Measurements from ENCODE around the gene SAMM50. TPM values are rescaled to one million over a fixed set of nuclear protein-coding genes. Genes with fewer than 3 reads are reported as not detected.
A peak's percentile ranks its signal among the peaks of the same experiment; 100 is the strongest.

Gene SAMM50
- total and polyA plus RNA-seq, 2 experiments from 2014 or later, result 58.6 to 60.3 TPM

GRCh38 chr22:43971112-43971511, 15.9 kb downstream of the SAMM50 start:
- peaks cover 2% of the 10 kb centered on the region for H3K27me3 Mint-ChIP-seq (ENCODE audit: insufficient read depth, low read depth, poor library complexity)
- H3K4me1 ChIP-seq (ENCODE audit: insufficient read depth), result no peaks in the 10 kb centered on the region
- no peaks in the 10 kb centered on the region for H3K27me3 ChIP-seq (ENCODE audit: insufficient read depth)
- DNase-seq (ENCODE audit: low spot score) (no peak), ATAC-seq (no peak)
- H3K36me3 Mint-ChIP-seq (ENCODE audit: low read depth), result peaks cover 66% of the 10 kb centered on the region
- no peaks in the 10 kb centered on the region; the same call in 1 of the 2 replicates for H4K20me1 ChIP-seq (replicated peaks; ENCODE audit: insufficient read depth)
- H3K27ac Mint-ChIP-seq, result no peak overlapping the region
- no peaks in the 10 kb centered on the region for H3K79me2 ChIP-seq (replicated peaks; ENCODE audit: insufficient read depth)
- peaks cover 34% of the 10 kb centered on the region for H3K36me3 ChIP-seq (ENCODE audit: insufficient read depth)
- H3K4me1 Mint-ChIP-seq, result no peaks in the 10 kb centered on the region
- H3K4me3 ChIP-seq, result no peak overlapping the region
- no peak overlapping the region for H3K4me3 Mint-ChIP-seq
- H2AFZ ChIP-seq, result no peak overlapping the region
- H3K4me2 ChIP-seq, result no peak overlapping the region
- H3K9me2 ChIP-seq (ENCODE audit: insufficient read depth), result no peaks in the 10 kb centered on the region
- peak overlapping the region; percentile 50; the same call in 1 of the 2 replicates for H3K27ac ChIP-seq (ENCODE audit: low read depth)
- H3K9me3 Mint-ChIP-seq, result no peaks in the 10 kb centered on the region
- TF ChIP-seq EZH2 (IDR thresholded peaks at IDR 0.05; ENCODE audit: low read depth, unreplicated experiment) (no peak), CREB1 (CRISPR knock-in tag; IDR thresholded peaks at IDR 0.05; ENCODE audit: low read depth) (no peak), JUNB (IDR thresholded peaks at IDR 0.05; ENCODE audit: unreplicated experiment) (no peak), ETS1 (IDR thresholded peaks at IDR 0.05) (no peak), POLR2AphosphoS5 (IDR thresholded peaks at IDR 0.05; ENCODE audit: low read depth) (no peak), NANOG (IDR thresholded peaks at IDR 0.05; ENCODE audit: borderline replicate concordance) (no peak), ZNF114 (CRISPR knock-in tag; IDR thresholded peaks at IDR 0.05) (no peak), STAT1 (IDR thresholded peaks at IDR 0.05; ENCODE audit: unreplicated experiment) (no peak), EZH2phosphoT487 (IDR thresholded peaks at IDR 0.05; ENCODE audit: unreplicated experiment) (no peak), CTCF (conservative IDR thresholded peaks at IDR 0.05; ENCODE audit: low read depth in 2 of 2) (no peak)
- TF ChIP-seq, protein P1, sequence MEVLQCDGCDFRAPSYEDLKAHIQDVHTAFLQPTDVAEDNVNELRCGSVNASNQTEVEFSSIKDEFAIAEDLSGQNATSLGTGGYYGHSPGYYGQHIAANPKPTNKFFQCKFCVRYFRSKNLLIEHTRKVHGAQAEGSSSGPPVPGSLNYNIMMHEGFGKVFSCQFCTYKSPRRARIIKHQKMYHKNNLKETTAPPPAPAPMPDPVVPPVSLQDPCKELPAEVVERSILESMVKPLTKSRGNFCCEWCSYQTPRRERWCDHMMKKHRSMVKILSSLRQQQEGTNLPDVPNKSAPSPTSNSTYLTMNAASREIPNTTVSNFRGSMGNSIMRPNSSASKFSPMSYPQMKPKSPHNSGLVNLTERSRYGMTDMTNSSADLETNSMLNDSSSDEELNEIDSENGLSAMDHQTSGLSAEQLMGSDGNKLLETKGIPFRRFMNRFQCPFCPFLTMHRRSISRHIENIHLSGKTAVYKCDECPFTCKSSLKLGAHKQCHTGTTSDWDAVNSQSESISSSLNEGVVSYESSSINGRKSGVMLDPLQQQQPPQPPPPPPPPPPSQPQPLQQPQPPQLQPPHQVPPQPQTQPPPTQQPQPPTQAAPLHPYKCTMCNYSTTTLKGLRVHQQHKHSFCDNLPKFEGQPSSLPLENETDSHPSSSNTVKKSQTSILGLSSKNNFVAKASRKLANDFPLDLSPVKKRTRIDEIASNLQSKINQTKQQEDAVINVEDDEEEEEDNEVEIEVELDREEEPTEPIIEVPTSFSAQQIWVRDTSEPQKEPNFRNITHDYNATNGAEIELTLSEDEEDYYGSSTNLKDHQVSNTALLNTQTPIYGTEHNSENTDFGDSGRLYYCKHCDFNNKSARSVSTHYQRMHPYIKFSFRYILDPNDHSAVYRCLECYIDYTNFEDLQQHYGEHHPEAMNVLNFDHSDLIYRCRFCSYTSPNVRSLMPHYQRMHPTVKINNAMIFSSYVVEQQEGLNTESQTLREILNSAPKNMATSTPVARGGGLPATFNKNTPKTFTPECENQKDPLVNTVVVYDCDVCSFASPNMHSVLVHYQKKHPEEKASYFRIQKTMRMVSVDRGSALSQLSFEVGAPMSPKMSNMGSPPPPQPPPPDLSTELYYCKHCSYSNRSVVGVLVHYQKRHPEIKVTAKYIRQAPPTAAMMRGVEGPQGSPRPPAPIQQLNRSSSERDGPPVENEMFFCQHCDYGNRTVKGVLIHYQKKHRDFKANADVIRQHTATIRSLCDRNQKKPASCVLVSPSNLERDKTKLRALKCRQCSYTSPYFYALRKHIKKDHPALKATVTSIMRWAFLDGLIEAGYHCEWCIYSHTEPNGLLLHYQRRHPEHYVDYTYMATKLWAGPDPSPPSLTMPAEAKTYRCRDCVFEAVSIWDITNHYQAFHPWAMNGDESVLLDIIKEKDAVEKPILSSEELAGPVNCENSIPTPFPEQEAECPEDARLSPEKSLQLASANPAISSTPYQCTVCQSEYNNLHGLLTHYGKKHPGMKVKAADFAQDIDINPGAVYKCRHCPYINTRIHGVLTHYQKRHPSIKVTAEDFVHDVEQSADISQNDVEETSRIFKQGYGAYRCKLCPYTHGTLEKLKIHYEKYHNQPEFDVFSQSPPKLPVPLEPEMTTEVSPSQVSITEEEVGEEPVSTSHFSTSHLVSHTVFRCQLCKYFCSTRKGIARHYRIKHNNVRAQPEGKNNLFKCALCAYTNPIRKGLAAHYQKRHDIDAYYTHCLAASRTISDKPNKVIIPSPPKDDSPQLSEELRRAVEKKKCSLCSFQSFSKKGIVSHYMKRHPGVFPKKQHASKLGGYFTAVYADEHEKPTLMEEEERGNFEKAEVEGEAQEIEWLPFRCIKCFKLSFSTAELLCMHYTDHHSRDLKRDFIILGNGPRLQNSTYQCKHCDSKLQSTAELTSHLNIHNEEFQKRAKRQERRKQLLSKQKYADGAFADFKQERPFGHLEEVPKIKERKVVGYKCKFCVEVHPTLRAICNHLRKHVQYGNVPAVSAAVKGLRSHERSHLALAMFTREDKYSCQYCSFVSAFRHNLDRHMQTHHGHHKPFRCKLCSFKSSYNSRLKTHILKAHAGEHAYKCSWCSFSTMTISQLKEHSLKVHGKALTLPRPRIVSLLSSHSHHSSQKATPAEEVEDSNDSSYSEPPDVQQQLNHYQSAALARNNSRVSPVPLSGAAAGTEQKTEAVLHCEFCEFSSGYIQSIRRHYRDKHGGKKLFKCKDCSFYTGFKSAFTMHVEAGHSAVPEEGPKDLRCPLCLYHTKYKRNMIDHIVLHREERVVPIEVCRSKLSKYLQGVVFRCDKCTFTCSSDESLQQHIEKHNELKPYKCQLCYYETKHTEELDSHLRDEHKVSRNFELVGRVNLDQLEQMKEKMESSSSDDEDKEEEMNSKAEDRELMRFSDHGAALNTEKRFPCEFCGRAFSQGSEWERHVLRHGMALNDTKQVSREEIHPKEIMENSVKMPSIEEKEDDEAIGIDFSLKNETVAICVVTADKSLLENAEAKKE (CRISPR knock-in tag; IDR thresholded peaks at IDR 0.05), result no peak
- no peaks in the 10 kb centered on the region for H3F3A ChIP-seq (replicated peaks; ENCODE audit: low read depth)
